LNCaP clone FGC (cell line): ENCODE data around the gene PRKN.

ENCODE experiments used
- DNase-seq: peaks from one replicate; pipeline ENCODE4 v3.0.0-alpha.2; 2011; ENCODE audit warnings: low read depth
- H3K4me3 ChIP-seq: 2 replicates; pipeline ENCODE4 v1.5.1; 2011; ENCODE audit warnings: mild to moderate bottlenecking, low read depth, low read length, control low read depth
- TF ChIP-seq, protein P1 (sequence below): IDR thresholded peaks from 2 replicates; pipeline ENCODE4 v1.5.1; 2012; ENCODE audit warnings: mild to moderate bottlenecking; ENCODE audit not compliant: control insufficient read depth, insufficient read depth; ENCODE audit errors: extremely low read depth

PRKN gene

GRCh38 chr6:162489101-162489976, 238.2 kb downstream of the PRKN start:
- no peak for DNase-seq
- no peak overlapping the region for H3K4me3 ChIP-seq
- TF ChIP-seq, protein P1, sequence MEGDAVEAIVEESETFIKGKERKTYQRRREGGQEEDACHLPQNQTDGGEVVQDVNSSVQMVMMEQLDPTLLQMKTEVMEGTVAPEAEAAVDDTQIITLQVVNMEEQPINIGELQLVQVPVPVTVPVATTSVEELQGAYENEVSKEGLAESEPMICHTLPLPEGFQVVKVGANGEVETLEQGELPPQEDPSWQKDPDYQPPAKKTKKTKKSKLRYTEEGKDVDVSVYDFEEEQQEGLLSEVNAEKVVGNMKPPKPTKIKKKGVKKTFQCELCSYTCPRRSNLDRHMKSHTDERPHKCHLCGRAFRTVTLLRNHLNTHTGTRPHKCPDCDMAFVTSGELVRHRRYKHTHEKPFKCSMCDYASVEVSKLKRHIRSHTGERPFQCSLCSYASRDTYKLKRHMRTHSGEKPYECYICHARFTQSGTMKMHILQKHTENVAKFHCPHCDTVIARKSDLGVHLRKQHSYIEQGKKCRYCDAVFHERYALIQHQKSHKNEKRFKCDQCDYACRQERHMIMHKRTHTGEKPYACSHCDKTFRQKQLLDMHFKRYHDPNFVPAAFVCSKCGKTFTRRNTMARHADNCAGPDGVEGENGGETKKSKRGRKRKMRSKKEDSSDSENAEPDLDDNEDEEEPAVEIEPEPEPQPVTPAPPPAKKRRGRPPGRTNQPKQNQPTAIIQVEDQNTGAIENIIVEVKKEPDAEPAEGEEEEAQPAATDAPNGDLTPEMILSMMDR, result no peak

DNA sequence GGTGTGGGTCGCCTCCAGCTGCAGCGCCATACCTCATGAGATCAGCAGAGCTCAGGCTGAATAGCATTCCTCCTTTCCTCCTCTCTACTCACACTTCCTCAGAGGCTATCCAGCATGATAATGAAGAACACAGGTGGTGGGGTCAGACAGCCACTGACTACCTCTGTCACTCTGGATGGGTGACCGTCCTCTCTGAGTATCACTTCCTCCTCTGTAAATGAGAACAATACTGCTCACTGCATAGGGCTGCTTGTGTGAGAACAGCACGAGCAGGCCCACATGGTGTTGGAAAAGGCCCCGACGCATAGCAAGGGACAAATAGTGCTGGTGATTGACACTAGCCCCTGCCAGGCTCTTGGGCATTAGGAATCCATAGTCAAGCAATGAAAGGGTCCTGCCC, 239.1 kb downstream of the PRKN start:
- TF ChIP-seq, protein P1, result no peak
- no peak overlapping the region for H3K4me3 ChIP-seq
- no peak for DNase-seq

DNA sequence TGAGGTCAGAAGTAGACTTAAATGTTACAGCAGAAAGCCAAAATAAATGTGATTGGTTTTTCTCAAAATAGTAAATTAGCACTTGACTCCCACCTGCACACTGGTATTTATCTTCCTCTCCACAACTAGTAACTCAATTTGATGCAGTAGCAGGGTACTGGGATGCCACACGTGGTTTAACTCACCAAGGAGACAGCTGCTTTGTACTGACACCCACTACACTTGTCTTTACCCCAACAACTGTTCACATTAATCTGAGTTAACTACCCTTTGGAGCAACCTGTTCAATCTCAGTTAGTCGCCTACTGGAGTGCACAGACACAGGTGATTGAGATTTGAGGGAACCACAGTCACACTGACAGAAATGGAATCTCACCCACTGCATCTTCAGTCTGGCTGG, 242.1 kb downstream of the PRKN start:
- no peak overlapping the region for H3K4me3 ChIP-seq
- no peak for DNase-seq
- TF ChIP-seq, protein P1, result no peak

DNA sequence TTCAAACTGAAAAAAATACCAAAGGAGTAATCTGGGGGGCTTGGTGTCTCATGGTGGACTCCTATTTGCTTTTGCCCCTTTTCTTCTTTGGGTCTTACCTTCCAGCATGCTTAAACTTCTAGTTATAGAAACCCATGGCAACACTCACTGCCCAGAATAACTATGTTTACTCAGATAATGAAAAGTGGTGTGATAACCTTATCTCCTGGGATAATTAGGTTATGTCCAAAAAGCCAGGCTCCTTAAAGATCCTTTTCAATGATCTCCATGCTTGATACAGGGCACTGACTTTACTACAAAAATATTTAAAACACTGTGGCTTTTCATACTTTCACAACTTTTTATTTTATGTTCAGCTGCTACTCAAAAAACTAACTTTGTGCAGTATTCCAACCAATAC, 245.6 kb downstream of the PRKN start:
- no peak for DNase-seq
- no peak overlapping the region for H3K4me3 ChIP-seq
- TF ChIP-seq, protein P1, result no peak

GRCh38 chr6:162481320-162481719, 246.2 kb downstream of the PRKN start:
- DNase-seq, result no peak
- TF ChIP-seq, protein P1, result no peak
- H3K4me3 ChIP-seq, result no peak overlapping the region

DNA sequence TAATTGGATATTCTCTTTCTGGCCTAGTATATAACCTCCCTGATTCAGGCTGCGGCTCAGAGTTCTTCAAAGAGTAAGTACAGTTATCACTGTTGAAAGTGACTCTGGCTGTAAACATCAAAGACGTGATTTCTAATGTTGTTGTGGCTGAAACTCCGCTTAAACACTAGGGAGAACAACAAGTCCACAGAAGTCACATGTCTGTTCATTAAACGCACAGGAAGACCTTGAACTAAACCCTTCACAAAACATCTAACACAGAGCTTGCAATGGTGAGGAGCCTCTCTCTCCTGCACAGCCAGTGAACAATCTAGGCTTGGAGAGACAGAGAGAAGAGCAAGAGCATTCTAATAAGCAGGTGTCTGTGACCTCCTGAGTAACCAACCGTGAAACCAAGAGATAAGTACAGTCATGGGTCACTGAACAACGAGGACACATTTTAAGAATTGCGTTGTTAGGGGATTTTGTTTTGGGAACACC, 249.3 kb downstream of the PRKN start:
- H3K4me3 ChIP-seq, result no peak overlapping the region
- TF ChIP-seq, protein P1, result no peak
- no peak for DNase-seq

DNA sequence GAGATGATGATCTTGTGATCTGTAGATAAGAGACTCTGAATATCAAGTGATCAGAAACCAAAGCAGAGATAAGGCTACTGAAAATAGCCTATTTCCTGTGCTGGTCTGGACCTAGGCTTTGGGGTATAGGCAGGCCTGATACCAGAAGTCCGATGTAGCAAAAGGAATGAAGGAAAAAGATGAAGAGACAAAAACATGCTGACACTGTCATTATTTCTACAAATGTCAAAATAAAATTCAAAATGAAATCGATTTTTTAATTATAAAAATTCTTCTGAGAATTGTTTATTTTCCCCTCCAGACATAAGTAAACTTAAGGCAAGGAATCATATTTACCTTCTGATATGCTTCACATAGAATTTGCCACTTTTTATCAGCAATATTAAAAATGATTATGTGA, 252.8 kb downstream of the PRKN start:
- TF ChIP-seq, protein P1, result no peak
- no peak for DNase-seq
- no peak overlapping the region for H3K4me3 ChIP-seq
